Loucy (cell line): Measurements from ENCODE around the gene ATP11A.

ENCODE experiments used
- CTCF ChIP-seq: fragments of 200-600 bp; sonication (generic); conservative IDR thresholded peaks from 2 replicates; pipeline ENCODE4 v1.5.1; 2014; ENCODE audit warnings: mild to moderate bottlenecking, antibody characterized with exemption, low read length
- EZH2phosphoT487 ChIP-seq: fragments of 200-600 bp; IDR thresholded peaks from 2 replicates; pipeline ENCODE4 v1.6.1; 2018; ENCODE audit warnings: antibody characterized with exemption, mild to moderate bottlenecking, moderate library complexity, borderline replicate concordance

GRCh38 chr13:112888238-112889111 lies 198.6 kb downstream of the ATP11A start:
- TF ChIP-seq CTCF (no peak), EZH2phosphoT487 (no peak)
